ENCODE measurements around the gene CLDN4. TPM values are rescaled to one million over a fixed set of nuclear protein-coding genes. Genes with fewer than 3 reads are reported as not detected.
"Not testable (repeated sequence)": the region's sequence is repeated elsewhere in the genome, so short reads cannot be mapped to it uniquely, and the experiment has no call there.

Gene CLDN4
- total and polyA plus RNA-seq, 4 donors, result 0.20 to 2.6 (median 0.76) TPM

DNA sequence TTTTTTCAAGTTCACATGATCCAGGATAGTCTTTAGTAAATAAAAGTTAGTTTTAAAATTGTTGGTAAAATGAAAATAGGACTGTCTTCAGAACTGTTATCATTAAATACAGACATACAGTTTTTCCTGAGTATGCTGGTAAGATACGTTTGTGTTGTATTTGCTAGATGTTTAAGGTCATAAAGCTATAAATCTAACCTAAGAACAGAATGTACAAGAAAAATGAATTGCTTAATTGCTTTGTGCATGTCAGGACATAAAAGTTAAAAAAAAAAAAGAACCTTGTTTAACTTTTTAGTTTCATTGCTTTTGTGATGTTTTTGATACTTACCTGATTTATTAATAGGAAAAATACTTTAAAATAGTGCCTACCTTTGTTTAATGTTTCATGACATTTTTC, 29.2 kb upstream of the CLDN4 start:
- whole genome bisulfite sequencing (ENCODE audit: insufficient coverage), result no CpG with 5 or more reads among the region's 1 CpG
- Histone ChIP-seq H3K27ac (ENCODE audit: low read depth, low read length) (no peak overlapping the region), H3K4me3 (ENCODE audit: low read depth, low read length) (no peak overlapping the region), H3K27me3 (ENCODE audit: control insufficient read depth, insufficient read depth, low read length) (no peaks in the 10 kb centered on the region), H3K36me3 (ENCODE audit: control insufficient read depth, insufficient read depth, low read length) (no peaks in the 10 kb centered on the region), H3K9me3 (ENCODE audit: control insufficient read depth, insufficient read depth, low read length) (no peaks in the 10 kb centered on the region), H3K4me1 (ENCODE audit: control insufficient read depth, insufficient read depth, low read length) (no peaks in the 10 kb centered on the region)
- DNase-seq (ENCODE audit: low read depth in 4 of 6, low spot score in 6 of 6), result no peak

DNA sequence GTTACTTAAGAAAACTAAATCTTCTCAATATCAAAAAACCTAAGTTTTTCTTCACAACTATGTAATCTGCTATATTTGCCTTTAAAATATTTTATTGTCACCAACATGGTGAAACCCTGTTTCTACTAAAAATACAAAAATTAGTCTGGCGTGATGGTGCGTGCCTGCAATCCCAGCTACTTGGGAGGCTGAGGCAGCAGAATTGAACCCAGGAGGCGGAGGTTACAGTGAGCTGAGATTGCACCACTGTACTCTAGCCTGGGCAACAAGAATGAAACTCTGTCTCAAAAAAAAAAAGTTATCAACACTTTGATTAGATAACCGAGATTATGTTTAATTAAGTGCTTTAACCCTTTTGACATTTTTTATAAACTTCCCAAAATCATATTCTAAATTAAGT, 28.3 kb upstream of the CLDN4 start:
- DNase-seq (ENCODE audit: low read depth in 4 of 6, low spot score in 6 of 6), result no peak
- no peak overlapping the region for H3K27ac ChIP-seq (ENCODE audit: low read depth, low read length)
- H3K36me3 ChIP-seq (ENCODE audit: control insufficient read depth, insufficient read depth, low read length), result no peaks in the 10 kb centered on the region
- H3K4me3 ChIP-seq (ENCODE audit: low read depth, low read length), result no peak overlapping the region
- WGBS (ENCODE audit: insufficient coverage), result 86% methylated on average over 3 of the region's 4 CpGs
- H3K9me3 ChIP-seq (ENCODE audit: control insufficient read depth, insufficient read depth, low read length), result no peaks in the 10 kb centered on the region
- H3K4me1 ChIP-seq (ENCODE audit: control insufficient read depth, insufficient read depth, low read length), result no peaks in the 10 kb centered on the region
- H3K27me3 ChIP-seq (ENCODE audit: control insufficient read depth, insufficient read depth, low read length), result no peaks in the 10 kb centered on the region

DNA sequence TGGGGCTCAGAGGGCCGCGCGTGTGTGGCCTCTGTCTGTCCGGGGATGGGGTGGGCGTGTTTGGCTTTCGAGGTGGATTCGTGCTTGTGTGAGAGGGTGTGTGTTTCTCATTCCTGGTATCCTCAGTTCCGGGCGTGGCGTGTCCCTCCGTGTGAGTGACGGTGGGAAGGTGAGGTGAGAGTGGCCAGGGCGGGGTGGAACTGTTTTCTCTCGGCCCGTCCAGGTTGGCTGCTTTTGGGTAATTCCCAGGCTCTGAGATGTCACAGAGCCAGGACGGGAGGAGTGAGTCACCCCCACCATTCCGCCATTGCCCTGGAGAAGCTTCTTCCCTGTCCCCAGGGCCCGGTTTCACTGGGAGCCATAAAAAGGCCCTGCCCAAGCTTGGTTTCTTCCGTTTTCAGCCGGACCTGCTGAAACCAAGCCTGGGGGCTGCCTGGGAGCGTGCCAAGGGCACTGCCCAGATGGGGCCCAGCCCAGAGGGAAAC, 21.3 kb upstream of the CLDN4 start:
- no peak for DNase-seq (ENCODE audit: low read depth in 4 of 6, low spot score in 6 of 6)
- Histone ChIP-seq H3K27me3 (ENCODE audit: control insufficient read depth, insufficient read depth, low read length) (peaks cover 2% of the 10 kb centered on the region), H3K36me3 (ENCODE audit: control insufficient read depth, insufficient read depth, low read length) (no peaks in the 10 kb centered on the region), H3K9me3 (ENCODE audit: control insufficient read depth, insufficient read depth, low read length) (peaks cover 2% of the 10 kb centered on the region), H3K4me3 (ENCODE audit: low read depth, low read length) (no peak overlapping the region), H3K4me1 (ENCODE audit: control insufficient read depth, insufficient read depth, low read length) (no peaks in the 10 kb centered on the region), H3K27ac (ENCODE audit: low read depth, low read length) (no peak overlapping the region)
- 75% methylated on average over 20 of the region's 21 CpGs for WGBS (ENCODE audit: insufficient coverage)

DNA sequence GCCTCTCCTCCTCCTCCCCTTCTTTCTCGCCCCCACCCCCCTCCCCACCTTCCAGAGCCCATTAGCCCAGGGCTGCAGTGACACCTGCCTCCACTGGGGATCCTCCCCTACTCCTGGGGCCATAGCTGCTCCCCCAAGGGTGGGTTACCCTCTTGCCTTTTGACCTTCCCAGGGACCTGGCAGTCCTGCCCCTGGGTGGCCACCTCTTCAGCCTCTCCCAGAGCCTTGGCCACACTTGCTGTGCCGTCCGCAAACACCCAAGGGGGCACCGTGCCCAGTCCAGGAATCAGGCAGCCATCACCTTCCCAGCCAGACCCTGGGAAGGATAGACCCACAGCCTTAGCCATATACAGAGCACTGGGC, 19.8 kb upstream of the CLDN4 start:
- DNase-seq (ENCODE audit: low read depth in 4 of 6, low spot score in 6 of 6), result no peak
- no peak overlapping the region for H3K27ac ChIP-seq (ENCODE audit: low read depth, low read length)
- 59% methylated on average over 3 of the region's 4 CpGs for WGBS (ENCODE audit: insufficient coverage)
- H3K36me3 ChIP-seq (ENCODE audit: control insufficient read depth, insufficient read depth, low read length), result no peaks in the 10 kb centered on the region
- H3K4me3 ChIP-seq (ENCODE audit: low read depth, low read length), result no peak overlapping the region
- H3K9me3 ChIP-seq (ENCODE audit: control insufficient read depth, insufficient read depth, low read length), result peaks cover 2% of the 10 kb centered on the region
- peaks cover 2% of the 10 kb centered on the region for H3K27me3 ChIP-seq (ENCODE audit: control insufficient read depth, insufficient read depth, low read length)
- H3K4me1 ChIP-seq (ENCODE audit: control insufficient read depth, insufficient read depth, low read length), result no peaks in the 10 kb centered on the region

GRCh38 chr7:73811760-73812168, 19.0 kb upstream of the CLDN4 start:
- no peak overlapping the region for H3K4me3 ChIP-seq (ENCODE audit: low read depth, low read length)
- no peaks in the 10 kb centered on the region for H3K4me1 ChIP-seq (ENCODE audit: control insufficient read depth, insufficient read depth, low read length)
- peak in 1 of 6 donors; percentile 5 for DNase-seq (ENCODE audit: low read depth in 4 of 6, low spot score in 6 of 6)
- 4% methylated on average over 10 of the region's 11 CpGs for WGBS (ENCODE audit: insufficient coverage)
- no peak overlapping the region for H3K27ac ChIP-seq (ENCODE audit: low read depth, low read length)
- peaks cover 2% of the 10 kb centered on the region for H3K27me3 ChIP-seq (ENCODE audit: control insufficient read depth, insufficient read depth, low read length)
- peaks cover 2% of the 10 kb centered on the region for H3K9me3 ChIP-seq (ENCODE audit: control insufficient read depth, insufficient read depth, low read length)
- no peaks in the 10 kb centered on the region for H3K36me3 ChIP-seq (ENCODE audit: control insufficient read depth, insufficient read depth, low read length)

GRCh38 chr7:73812996-73813395, 17.8 kb upstream of the CLDN4 start:
- H3K36me3 ChIP-seq (ENCODE audit: control insufficient read depth, insufficient read depth, low read length), result no peaks in the 10 kb centered on the region
- no peak for DNase-seq (ENCODE audit: low read depth in 4 of 6, low spot score in 6 of 6)
- H3K9me3 ChIP-seq (ENCODE audit: control insufficient read depth, insufficient read depth, low read length), result peaks cover 2% of the 10 kb centered on the region
- peaks cover 2% of the 10 kb centered on the region for H3K27me3 ChIP-seq (ENCODE audit: control insufficient read depth, insufficient read depth, low read length)
- H3K4me1 ChIP-seq (ENCODE audit: control insufficient read depth, insufficient read depth, low read length), result no peaks in the 10 kb centered on the region
- H3K27ac ChIP-seq (ENCODE audit: low read depth, low read length), result no peak overlapping the region
- 92% methylated on average over 2 of the region's 3 CpGs for WGBS (ENCODE audit: insufficient coverage)
- no peak overlapping the region for H3K4me3 ChIP-seq (ENCODE audit: low read depth, low read length)

- no peak for DNase-seq (ENCODE audit: low read depth in 4 of 6, low spot score in 6 of 6)
- no peaks in the 10 kb centered on the region for H3K4me1 ChIP-seq (ENCODE audit: control insufficient read depth, insufficient read depth, low read length)
- no peak overlapping the region for H3K27ac ChIP-seq (ENCODE audit: low read depth, low read length)
- peaks cover 2% of the 10 kb centered on the region for H3K27me3 ChIP-seq (ENCODE audit: control insufficient read depth, insufficient read depth, low read length)
- WGBS (ENCODE audit: insufficient coverage), result 87% methylated on average over 7 of the region's 8 CpGs
- H3K36me3 ChIP-seq (ENCODE audit: control insufficient read depth, insufficient read depth, low read length), result no peaks in the 10 kb centered on the region
- H3K9me3 ChIP-seq (ENCODE audit: control insufficient read depth, insufficient read depth, low read length), result peaks cover 2% of the 10 kb centered on the region
- H3K4me3 ChIP-seq (ENCODE audit: low read depth, low read length), result no peak overlapping the region
Measured at GRCh38 chr7:73815436-73815835, 15.4 kb upstream of the CLDN4 start.

DNA sequence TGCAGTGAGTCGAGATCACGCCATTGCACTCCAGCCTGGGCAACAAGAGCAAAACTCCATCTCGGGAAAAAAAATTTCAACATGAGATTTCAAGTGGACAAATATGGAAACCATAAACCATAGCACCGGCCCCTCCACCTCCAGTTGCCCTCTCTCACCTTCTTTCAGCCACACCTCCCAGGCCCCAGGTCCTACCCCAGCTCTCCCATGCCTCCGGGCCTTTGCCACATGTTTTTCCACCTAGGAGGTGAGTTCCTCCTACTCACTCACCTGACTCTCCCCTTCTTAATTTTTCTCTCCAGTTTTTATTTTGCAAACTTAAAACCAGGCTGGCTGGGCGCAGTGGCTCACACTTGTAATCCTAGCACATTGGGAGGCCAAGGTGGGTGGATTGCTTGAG, 13.7 kb upstream of the CLDN4 start:
- no peak overlapping the region for H3K27ac ChIP-seq (ENCODE audit: low read depth, low read length)
- H3K27me3 ChIP-seq (ENCODE audit: control insufficient read depth, insufficient read depth, low read length), result no peaks in the 10 kb centered on the region
- 94% methylated on average over 5 of the region's 6 CpGs for WGBS (ENCODE audit: insufficient coverage)
- peaks cover 2% of the 10 kb centered on the region for H3K9me3 ChIP-seq (ENCODE audit: control insufficient read depth, insufficient read depth, low read length)
- H3K36me3 ChIP-seq (ENCODE audit: control insufficient read depth, insufficient read depth, low read length), result no peaks in the 10 kb centered on the region
- no peak overlapping the region for H3K4me3 ChIP-seq (ENCODE audit: low read depth, low read length)
- DNase-seq (ENCODE audit: low read depth in 4 of 6, low spot score in 6 of 6), result no peak
- no peaks in the 10 kb centered on the region for H3K4me1 ChIP-seq (ENCODE audit: control insufficient read depth, insufficient read depth, low read length)

- Histone ChIP-seq H3K4me1 (ENCODE audit: control insufficient read depth, insufficient read depth, low read length) (no peaks in the 10 kb centered on the region), H3K4me3 (ENCODE audit: low read depth, low read length) (no peak overlapping the region), H3K27me3 (ENCODE audit: control insufficient read depth, insufficient read depth, low read length) (no peaks in the 10 kb centered on the region), H3K9me3 (ENCODE audit: control insufficient read depth, insufficient read depth, low read length) (no peaks in the 10 kb centered on the region), H3K27ac (ENCODE audit: low read depth, low read length) (no peak overlapping the region), H3K36me3 (ENCODE audit: control insufficient read depth, insufficient read depth, low read length) (no peaks in the 10 kb centered on the region)
- WGBS (ENCODE audit: insufficient coverage), result 89% methylated on average over 3 of the region's 7 CpGs
- DNase-seq (ENCODE audit: low read depth in 4 of 6, low spot score in 6 of 6), result no peak
Measured at GRCh38 chr7:73820013-73820412, 10.8 kb upstream of the CLDN4 start.

GRCh38 chr7:73821597-73822285, 9.1 kb upstream of the CLDN4 start:
- H3K9me3 ChIP-seq (ENCODE audit: control insufficient read depth, insufficient read depth, low read length); H3K4me1 ChIP-seq (ENCODE audit: control insufficient read depth, insufficient read depth, low read length); H3K27me3 ChIP-seq (ENCODE audit: control insufficient read depth, insufficient read depth, low read length); H3K27ac ChIP-seq (ENCODE audit: low read depth, low read length); H3K36me3 ChIP-seq (ENCODE audit: control insufficient read depth, insufficient read depth, low read length); DNase-seq (ENCODE audit: low read depth in 4 of 6, low spot score in 6 of 6); H3K4me3 ChIP-seq (ENCODE audit: low read depth, low read length): not testable (repeated sequence)
- WGBS (ENCODE audit: insufficient coverage), result 87% methylated on average over 7 of the region's 14 CpGs

Measured in spinal cord (tissue), 10 donors.